Esophagus muscularis mucosa (tissue), 3 donors: ENCODE measurements around the gene WWOX.

Experiments
- CTCF ChIP-seq, 3 experiments: fragments of 200-600 bp in 2 of 3; fragments of 450-650 bp in 1 of 3; sonication (generic) in 2 of 3; IDR thresholded peaks; one replicate each; pipeline ENCODE4 v1.5.1; 2017 to 2019; ENCODE audit warnings: antibody characterized with exemption in 3 of 3, mild to moderate bottlenecking in 2 of 3, moderate library complexity in 1 of 3
- POLR2A ChIP-seq: fragments of 450-650 bp; IDR thresholded peaks from one replicate; pipeline ENCODE4 v1.6.1; 2017; ENCODE audit warnings: antibody characterized with exemption, moderate library complexity, mild to moderate bottlenecking, low read depth
- POLR2AphosphoS5 ChIP-seq, 2 donors: sonication (generic); formaldehyde crosslinking; IDR thresholded peaks; one replicate each; pipeline ENCODE4 v1.6.1; 2017; ENCODE audit warnings: antibody characterized with exemption in 2 of 2

DNA sequence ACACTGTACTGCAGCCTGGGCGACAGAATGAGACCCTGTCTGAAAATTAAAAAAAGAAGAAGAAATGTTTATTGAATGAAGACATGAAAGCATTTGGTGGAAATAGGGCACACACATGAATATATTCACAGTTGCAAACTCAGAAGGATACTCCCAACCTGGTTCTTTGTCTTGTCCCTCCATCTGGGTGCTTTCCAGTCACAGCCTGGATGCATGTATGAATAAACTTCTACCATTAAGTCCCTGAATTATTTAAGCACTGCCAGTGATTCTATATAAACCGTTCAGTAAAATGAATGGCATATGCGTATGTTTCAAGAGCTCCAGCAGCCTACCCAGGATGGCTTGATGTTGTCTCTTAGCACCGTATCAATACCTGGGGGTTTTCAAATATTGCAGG is 591.1 kb downstream of the WWOX start:
- no peak for TF ChIP-seq CTCF (IDR thresholded peaks at IDR 0.05)
- no peak for TF ChIP-seq POLR2AphosphoS5 (IDR thresholded peaks at IDR 0.05)
- no peak for TF ChIP-seq POLR2A
